HepG2 (cell line): Measurements from ENCODE around the gene CBFA2T2. TPM values are rescaled to one million over a fixed set of nuclear protein-coding genes. Genes with fewer than 3 reads are reported as not detected.

Source experiments
- AHR ChIP-seq: IDR thresholded peaks from 2 replicates; pipeline ENCODE4 v1.6.1; 2018; ENCODE audit warnings: missing genetic modification reagents, missing compliant biosample characterization
- MATR3 ChIP-seq: sonication (generic); formaldehyde crosslinking; IDR thresholded peaks from 2 replicates; pipeline ENCODE4 v1.4.0; 2020; ENCODE audit warnings: missing genetic modification reagents
- RBAK ChIP-seq: sonication (generic); formaldehyde crosslinking; IDR thresholded peaks from 2 replicates; pipeline ENCODE4 v1.5.1; 2020; ENCODE audit warnings: mild to moderate bottlenecking, missing genetic modification reagents
- RORA ChIP-seq: sonication (generic); formaldehyde crosslinking; IDR thresholded peaks from 2 replicates; pipeline ENCODE4 v1.5.0; 2020; ENCODE audit warnings: mild to moderate bottlenecking, missing genetic modification reagents, moderate library complexity
- SMARCE1 ChIP-seq: fragments of 450-650 bp; IDR thresholded peaks from 2 replicates; pipeline ENCODE4 v1.6.1; 2017; ENCODE audit warnings: borderline replicate concordance
- THYN1 ChIP-seq: sonication (generic); formaldehyde crosslinking; IDR thresholded peaks from 2 replicates; pipeline ENCODE4 v1.8.1; 2023; ENCODE audit warnings: low read depth, mild to moderate bottlenecking, moderate library complexity, missing genetic modification reagents, borderline replicate concordance
- ZNF205 ChIP-seq: IDR thresholded peaks from 2 replicates; pipeline ENCODE4 v1.6.1; 2018; ENCODE audit warnings: missing biosample characterization, missing genetic modification reagents
- ZNF468 ChIP-seq: sonication (generic); formaldehyde crosslinking; IDR thresholded peaks from 2 replicates; pipeline ENCODE4 v1.8.0; 2022; ENCODE audit warnings: mild to moderate bottlenecking, moderate library complexity, missing genetic modification reagents
- ZNF777 ChIP-seq: sonication (generic); formaldehyde crosslinking; IDR thresholded peaks from 2 replicates; pipeline ENCODE4 v1.4.0; 2020; ENCODE audit warnings: missing genetic modification reagents
- polyA plus RNA-seq, 8 experiments: library from polyadenylated mRNA; depleted of rRNA in 3 of 8; stranded (reverse) in 7 of 8; unstranded in 1 of 8; fragments of >200 nt; fragmentation: Illumina TruSeq in 4 of 8; extraction: Trizol in 4 of 8; gene quantifications; 2 replicates each; pipeline versions ENCODE4 v1.2.1 to v1.2.3, GENCODE V29; 2011 to 2016; ENCODE audit warnings: low read depth in 4 of 8, missing spikeins in 1 of 8, mixed read lengths in 1 of 8; ENCODE audit not compliant: insufficient read depth in 1 of 8
- total RNA-seq, 5 experiments: library from RNA; depleted of rRNA; stranded (reverse); fragments of >200 nt; fragmentation: Illumina TruSeq; extraction: Trizol; gene quantifications; 2 replicates each; pipeline ENCODE4 v1.2.3, GENCODE V29; 2016; ENCODE audit warnings: low read depth in 1 of 5
- TF ChIP-seq, protein P1 (sequence below): conservative IDR thresholded peaks from 2 replicates; pipeline ENCODE4 v1.6.1; 2018; ENCODE audit warnings: missing genetic modification reagents
- TF ChIP-seq, protein P2 (sequence below): sonication (generic); formaldehyde crosslinking; IDR thresholded peaks from 2 replicates; pipeline ENCODE4 v1.8.0; 2022; ENCODE audit warnings: missing genetic modification reagents, mild to moderate bottlenecking, moderate library complexity, borderline replicate concordance
- TF ChIP-seq, protein P3 (sequence below): sonication (generic); formaldehyde crosslinking; IDR thresholded peaks from 2 replicates; pipeline ENCODE4 v1.4.0; 2020; ENCODE audit warnings: mild to moderate bottlenecking, missing genetic modification reagents
- TF ChIP-seq, protein P4 (sequence below): sonication (generic); formaldehyde crosslinking; IDR thresholded peaks from 2 replicates; pipeline ENCODE4 v1.8.1; 2023; ENCODE audit warnings: mild to moderate bottlenecking, moderate library complexity, missing genetic modification reagents
- TF ChIP-seq, protein P5 (sequence below): sonication (generic); formaldehyde crosslinking; IDR thresholded peaks from 2 replicates; pipeline ENCODE4 v1.4.0; 2020; ENCODE audit warnings: mild to moderate bottlenecking, missing genetic modification reagents

Gene CBFA2T2
- total and polyA plus RNA-seq, 2 of the 13 experiments (the other 11 are each of a cell fraction or from before 2014, with no cell fraction given), result 6.3 to 21.2 TPM

DNA sequence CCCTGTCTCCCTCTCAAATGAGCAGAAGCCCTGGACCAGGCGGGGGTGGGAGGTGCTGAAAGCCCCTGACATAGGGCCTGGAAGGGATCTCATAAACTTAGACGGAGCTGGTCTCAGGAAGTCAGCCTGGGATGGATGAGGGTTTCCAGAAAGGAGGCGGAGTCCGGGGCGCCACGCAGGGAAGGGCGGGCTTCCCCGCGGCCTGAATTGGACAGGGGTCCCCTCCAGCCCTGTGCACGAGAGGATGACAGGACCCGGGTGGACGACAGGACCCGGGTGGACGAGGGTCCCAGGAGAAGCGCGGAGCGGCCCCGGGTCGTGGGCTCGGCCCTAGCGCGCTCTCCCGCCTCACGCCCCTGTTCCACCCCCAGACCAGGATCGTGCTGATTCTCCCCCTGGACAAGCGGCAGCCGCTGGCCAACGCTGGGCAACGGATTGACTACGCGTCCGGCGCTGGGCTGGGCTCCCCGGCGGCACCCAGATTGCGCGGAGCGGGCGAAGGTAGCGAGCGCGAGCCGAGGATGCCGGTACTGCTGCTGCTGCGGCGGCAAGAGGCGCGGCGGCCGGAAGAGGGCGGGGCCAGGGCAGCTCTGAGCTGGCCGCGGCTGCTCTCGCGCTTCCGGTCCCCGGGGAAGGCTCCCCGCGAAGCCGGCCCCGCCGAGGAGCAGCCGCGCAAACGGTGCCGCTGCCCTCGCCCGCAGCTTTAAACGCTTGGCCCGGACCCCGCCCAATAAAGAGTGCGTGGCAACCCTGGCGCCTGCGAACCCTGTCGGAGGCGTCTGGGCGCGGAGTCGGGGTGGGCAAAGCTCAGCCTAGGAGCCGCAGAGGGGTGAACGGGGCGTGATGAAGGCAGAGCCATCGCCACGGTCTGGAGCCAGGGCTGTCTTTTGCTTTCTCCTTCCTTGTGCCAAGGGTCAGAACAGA lies 173.5 kb downstream of the CBFA2T2 start (continued):
- TF ChIP-seq, protein P1, sequence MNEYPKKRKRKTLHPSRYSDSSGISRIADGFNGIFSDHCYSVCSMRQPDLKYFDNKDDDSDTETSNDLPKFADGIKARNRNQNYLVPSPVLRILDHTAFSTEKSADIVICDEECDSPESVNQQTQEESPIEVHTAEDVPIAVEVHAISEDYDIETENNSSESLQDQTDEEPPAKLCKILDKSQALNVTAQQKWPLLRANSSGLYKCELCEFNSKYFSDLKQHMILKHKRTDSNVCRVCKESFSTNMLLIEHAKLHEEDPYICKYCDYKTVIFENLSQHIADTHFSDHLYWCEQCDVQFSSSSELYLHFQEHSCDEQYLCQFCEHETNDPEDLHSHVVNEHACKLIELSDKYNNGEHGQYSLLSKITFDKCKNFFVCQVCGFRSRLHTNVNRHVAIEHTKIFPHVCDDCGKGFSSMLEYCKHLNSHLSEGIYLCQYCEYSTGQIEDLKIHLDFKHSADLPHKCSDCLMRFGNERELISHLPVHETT, result peak; percentile 78; the same call in 1 of the 2 replicates
- TF ChIP-seq, protein P2, sequence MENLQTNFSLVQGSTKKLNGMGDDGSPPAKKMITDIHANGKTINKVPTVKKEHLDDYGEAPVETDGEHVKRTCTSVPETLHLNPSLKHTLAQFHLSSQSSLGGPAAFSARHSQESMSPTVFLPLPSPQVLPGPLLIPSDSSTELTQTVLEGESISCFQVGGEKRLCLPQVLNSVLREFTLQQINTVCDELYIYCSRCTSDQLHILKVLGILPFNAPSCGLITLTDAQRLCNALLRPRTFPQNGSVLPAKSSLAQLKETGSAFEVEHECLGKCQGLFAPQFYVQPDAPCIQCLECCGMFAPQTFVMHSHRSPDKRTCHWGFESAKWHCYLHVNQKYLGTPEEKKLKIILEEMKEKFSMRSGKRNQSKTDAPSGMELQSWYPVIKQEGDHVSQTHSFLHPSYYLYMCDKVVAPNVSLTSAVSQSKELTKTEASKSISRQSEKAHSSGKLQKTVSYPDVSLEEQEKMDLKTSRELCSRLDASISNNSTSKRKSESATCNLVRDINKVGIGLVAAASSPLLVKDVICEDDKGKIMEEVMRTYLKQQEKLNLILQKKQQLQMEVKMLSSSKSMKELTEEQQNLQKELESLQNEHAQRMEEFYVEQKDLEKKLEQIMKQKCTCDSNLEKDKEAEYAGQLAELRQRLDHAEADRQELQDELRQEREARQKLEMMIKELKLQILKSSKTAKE (CRISPR knock-in tag), result peak; percentile 42; the same call in 1 of the 2 replicates
- TF ChIP-seq ZNF468 (CRISPR knock-in tag), result peak; percentile 72; the same call in 1 of the 2 replicates
- TF ChIP-seq ZNF205 (CRISPR knock-in tag), result 0 out of 2 replicates have a peak, but pooled peaks have one; percentile 88
- TF ChIP-seq MATR3 (CRISPR knock-in tag), result no peak; the same call in 1 of the 2 replicates
- TF ChIP-seq, protein P3, sequence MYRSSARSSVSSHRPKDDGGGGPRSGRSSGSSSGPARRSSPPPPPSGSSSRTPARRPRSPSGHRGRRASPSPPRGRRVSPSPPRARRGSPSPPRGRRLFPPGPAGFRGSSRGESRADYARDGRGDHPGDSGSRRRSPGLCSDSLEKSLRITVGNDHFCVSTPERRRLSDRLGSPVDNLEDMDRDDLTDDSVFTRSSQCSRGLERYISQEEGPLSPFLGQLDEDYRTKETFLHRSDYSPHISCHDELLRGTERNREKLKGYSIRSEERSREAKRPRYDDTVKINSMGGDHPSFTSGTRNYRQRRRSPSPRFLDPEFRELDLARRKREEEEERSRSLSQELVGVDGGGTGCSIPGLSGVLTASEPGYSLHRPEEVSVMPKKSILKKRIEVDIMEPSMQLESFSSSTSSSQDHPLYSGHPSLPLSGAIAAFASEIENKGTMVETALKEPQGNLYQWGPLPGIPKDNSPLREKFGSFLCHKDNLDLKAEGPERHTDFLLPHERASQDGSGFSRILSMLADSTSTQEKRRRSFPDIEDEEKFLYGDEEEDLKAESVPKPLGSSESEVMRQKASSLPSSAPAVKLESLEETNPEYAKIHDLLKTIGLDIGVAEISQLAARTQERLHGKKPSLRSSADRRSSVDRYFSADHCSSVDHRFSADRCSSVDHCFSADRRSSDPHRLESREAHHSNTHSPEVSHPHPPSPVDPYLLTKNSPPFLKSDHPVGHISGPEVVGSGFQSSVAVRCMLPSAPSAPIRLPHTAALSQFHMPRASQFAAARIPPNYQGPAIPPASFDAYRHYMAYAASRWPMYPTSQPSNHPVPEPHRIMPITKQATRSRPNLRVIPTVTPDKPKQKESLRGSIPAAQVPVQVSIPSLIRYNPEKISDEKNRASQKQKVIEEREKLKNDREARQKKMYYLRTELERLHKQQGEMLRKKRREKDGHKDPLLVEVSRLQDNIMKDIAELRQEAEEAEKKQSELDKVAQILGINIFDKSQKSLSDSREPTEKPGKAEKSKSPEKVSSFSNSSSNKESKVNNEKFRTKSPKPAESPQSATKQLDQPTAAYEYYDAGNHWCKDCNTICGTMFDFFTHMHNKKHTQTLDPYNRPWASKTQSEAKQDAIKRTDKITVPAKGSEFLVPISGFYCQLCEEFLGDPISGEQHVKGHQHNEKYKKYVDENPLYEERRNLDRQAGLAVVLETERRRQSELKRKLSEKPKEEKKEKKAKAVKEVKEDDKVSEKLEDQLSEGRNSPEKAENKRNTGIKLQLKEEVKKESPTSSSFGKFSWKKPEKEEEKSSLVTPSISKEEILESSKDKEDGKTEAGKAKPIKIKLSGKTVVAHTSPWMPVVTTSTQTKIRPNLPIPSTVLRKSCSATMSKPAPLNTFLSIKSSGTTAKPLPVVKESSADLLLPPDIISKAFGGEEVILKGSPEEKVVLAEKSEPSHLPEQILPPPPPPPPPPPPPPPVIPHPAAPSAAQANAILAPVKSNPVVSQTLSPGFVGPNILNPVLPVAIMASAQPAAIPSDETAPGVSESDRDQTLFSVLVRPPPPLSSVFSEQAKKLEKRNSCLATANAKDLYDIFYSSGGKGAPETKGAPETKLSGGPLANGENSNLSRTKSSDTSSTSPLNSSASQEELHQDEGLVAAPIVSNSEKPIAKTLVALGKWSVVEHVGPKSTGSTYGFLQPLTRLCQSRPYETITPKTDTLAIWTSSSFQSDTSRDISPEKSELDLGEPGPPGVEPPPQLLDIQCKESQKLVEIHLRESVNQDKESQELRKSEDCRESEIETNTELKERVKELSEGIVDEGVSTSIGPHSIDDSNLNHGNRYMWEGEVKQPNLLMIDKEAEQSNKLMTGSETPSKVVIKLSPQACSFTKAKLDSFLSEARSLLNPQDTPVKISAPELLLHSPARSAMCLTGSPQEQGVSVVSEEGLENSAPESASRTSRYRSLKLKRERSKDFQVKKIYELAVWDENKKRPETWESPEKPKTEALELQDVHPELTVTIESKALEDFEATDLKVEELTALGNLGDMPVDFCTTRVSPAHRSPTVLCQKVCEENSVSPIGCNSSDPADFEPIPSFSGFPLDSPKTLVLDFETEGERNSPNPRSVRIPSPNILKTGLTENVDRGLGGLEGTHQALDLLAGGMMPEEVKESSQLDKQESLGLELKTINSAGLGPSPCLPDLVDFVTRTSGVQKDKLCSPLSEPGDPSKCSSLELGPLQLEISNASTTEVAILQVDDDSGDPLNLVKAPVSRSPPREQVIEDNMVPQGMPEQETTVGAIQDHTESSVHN, result no peak
- TF ChIP-seq SMARCE1, result no peak
- TF ChIP-seq RBAK (CRISPR knock-in tag), result no peak
- TF ChIP-seq AHR (CRISPR knock-in tag), result 0 out of 2 replicates have a peak, but pooled peaks have one; percentile 20
- TF ChIP-seq, protein P4, sequence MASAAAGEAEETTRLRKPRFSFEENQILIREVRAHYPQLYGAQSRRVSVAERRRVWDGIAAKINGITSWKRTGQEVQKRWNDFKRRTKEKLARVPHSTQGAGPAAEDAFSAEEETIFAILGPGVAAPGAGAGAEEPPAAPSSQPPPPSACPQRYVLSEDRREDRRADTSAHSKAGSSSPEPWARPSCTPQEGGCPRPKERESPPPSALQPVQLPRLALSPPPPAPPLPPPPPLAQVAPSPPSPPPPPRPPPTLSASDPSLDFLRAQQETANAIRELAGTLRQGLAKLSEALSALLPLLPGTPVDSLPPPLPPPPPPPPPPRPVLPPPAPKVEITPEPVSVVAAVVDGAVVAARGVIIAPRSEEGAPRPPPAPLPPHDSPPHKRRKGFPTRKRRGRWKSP (CRISPR knock-in tag), result peak; percentile 84
- peak; percentile 99; the same call in 1 of the 2 replicates for TF ChIP-seq THYN1 (CRISPR knock-in tag)
- TF ChIP-seq, protein P5, sequence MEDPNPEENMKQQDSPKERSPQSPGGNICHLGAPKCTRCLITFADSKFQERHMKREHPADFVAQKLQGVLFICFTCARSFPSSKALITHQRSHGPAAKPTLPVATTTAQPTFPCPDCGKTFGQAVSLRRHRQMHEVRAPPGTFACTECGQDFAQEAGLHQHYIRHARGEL (CRISPR knock-in tag), result peak; percentile 76
- TF ChIP-seq RORA, result no peak
- peak; percentile 50; the same call in 1 of the 2 replicates for TF ChIP-seq ZNF777 (CRISPR knock-in tag)
